WTC11 (cell line): Measurements from ENCODE around the gene TEX51. TPM values are rescaled to one million over a fixed set of nuclear protein-coding genes. Genes with fewer than 3 reads are reported as not detected.

Experiments used
- ATAC-seq: fragments of 200-7000 bp; cut with Tn5 transposase; 2 replicates; pipeline ENCODE4 v1.10.0; 2021; ENCODE audit warnings: mild to moderate bottlenecking, moderate library complexity
- CTCF ChIA-PET: fragments of 300-600 bp; sonication (Branson Sonifier 250); formaldehyde crosslinking; loops from one replicate; lab custom pipeline; 2021; ENCODE audit warnings: antibody characterized with exemption; lab: Charles Lee
- POLR2A ChIA-PET: fragments of 350-600 bp; sonication (Branson Sonifier 250); formaldehyde crosslinking; loops from one replicate; lab custom pipeline; 2021; ENCODE audit warnings: antibody characterized with exemption; lab: Charles Lee
- DNase-seq: peaks from one replicate; pipeline ENCODE4 v3.0.0; 2021; ENCODE audit warnings: low spot score
- H3K27ac Mint-ChIP-seq: 2 replicates; pipeline ENCODE4 v1.8.0; 2021; ENCODE audit warnings: mixed read lengths
- H3K27me3 Mint-ChIP-seq: 2 replicates; pipeline ENCODE4 v1.8.0; 2021; ENCODE audit warnings: low read depth, mild to moderate bottlenecking, moderate library complexity, mixed read lengths
- H3K36me3 Mint-ChIP-seq: 2 replicates; pipeline ENCODE4 v1.8.0; 2021; ENCODE audit warnings: mixed read lengths
- H3K4me1 Mint-ChIP-seq: 2 replicates; pipeline ENCODE4 v1.8.0; 2022; ENCODE audit warnings: mixed read lengths
- H3K4me3 Mint-ChIP-seq: 2 replicates; pipeline ENCODE4 v1.8.0; 2021; ENCODE audit warnings: mild to moderate bottlenecking, moderate library complexity, mixed read lengths
- H3K9me3 Mint-ChIP-seq: 2 replicates; pipeline ENCODE4 v1.8.0; 2021; ENCODE audit warnings: mixed read lengths
- ARID4B ChIP-seq: sonication (generic); formaldehyde crosslinking; IDR thresholded peaks from 2 replicates; pipeline ENCODE4 v1.8.0; 2023; ENCODE audit warnings: missing genetic modification reagents, mild to moderate bottlenecking, borderline replicate concordance
- ESRRA ChIP-seq: sonication (generic); formaldehyde crosslinking; IDR thresholded peaks from 2 replicates; pipeline ENCODE4 v1.8.1; 2022; ENCODE audit warnings: mild to moderate bottlenecking, missing genetic modification reagents, borderline replicate concordance
- GTF2I ChIP-seq: fragments of 250-450 bp; sonication (Bioruptor Pico); conservative IDR thresholded peaks from 2 replicates; pipeline ENCODE4 v1.4.0; 2021; ENCODE audit warnings: mild to moderate bottlenecking
- IRF2 ChIP-seq: sonication (generic); formaldehyde crosslinking; IDR thresholded peaks from 2 replicates; pipeline ENCODE4 v1.8.0; 2022; ENCODE audit warnings: low read depth, missing genetic modification reagents, borderline replicate concordance
- NFYB ChIP-seq: sonication (generic); formaldehyde crosslinking; conservative IDR thresholded peaks from 2 replicates; pipeline ENCODE4 v1.8.0; 2022; ENCODE audit warnings: low read depth, missing genetic modification reagents
- PRRX2 ChIP-seq: fragments of 250-450 bp; sonication (Bioruptor Pico); IDR thresholded peaks from 2 replicates; pipeline ENCODE4 v1.8.0; 2021; ENCODE audit warnings: mild to moderate bottlenecking
- RELA ChIP-seq: sonication (generic); formaldehyde crosslinking; IDR thresholded peaks from 2 replicates; pipeline ENCODE4 v1.8.1; 2022; ENCODE audit warnings: missing genetic modification reagents, mild to moderate bottlenecking, borderline replicate concordance
- SP1 ChIP-seq: sonication (generic); formaldehyde crosslinking; conservative IDR thresholded peaks from 2 replicates; pipeline ENCODE4 v1.8.1; 2022; ENCODE audit warnings: missing genetic modification reagents
- TEAD1 ChIP-seq: sonication (generic); formaldehyde crosslinking; IDR thresholded peaks from 2 replicates; pipeline ENCODE4 v1.8.0; 2022; ENCODE audit warnings: mild to moderate bottlenecking, missing genetic modification reagents
- ZMAT4 ChIP-seq: fragments of 250-450 bp; sonication (Bioruptor Pico); IDR thresholded peaks from 2 replicates; pipeline ENCODE4 v1.9.0; 2021; ENCODE audit warnings: mild to moderate bottlenecking
- ZNF138 ChIP-seq: sonication (generic); formaldehyde crosslinking; conservative IDR thresholded peaks from 2 replicates; pipeline ENCODE4 v1.8.1; 2022; ENCODE audit warnings: mild to moderate bottlenecking, moderate library complexity, missing genetic modification reagents
- ZNF317 ChIP-seq: sonication (generic); formaldehyde crosslinking; IDR thresholded peaks from 2 replicates; pipeline ENCODE4 v1.8.1; 2023; ENCODE audit warnings: low read depth, mild to moderate bottlenecking, moderate library complexity, missing genetic modification reagents, borderline replicate concordance
- ZNF416 ChIP-seq: fragments of 250-450 bp; sonication (Bioruptor Pico); IDR thresholded peaks from 2 replicates; pipeline ENCODE4 v1.9.0; 2021; ENCODE audit warnings: mild to moderate bottlenecking, inconsistent platforms
- ZNF423 ChIP-seq: fragments of 250-450 bp; sonication (Bioruptor Pico); IDR thresholded peaks from 2 replicates; pipeline ENCODE4 v2.1.2; 2022; ENCODE audit warnings: mild to moderate bottlenecking, moderate library complexity
- ZNF671 ChIP-seq: fragments of 250-450 bp; sonication (Bioruptor Pico); IDR thresholded peaks from 2 replicates; pipeline ENCODE4 v1.8.0; 2021; ENCODE audit warnings: mild to moderate bottlenecking
- total RNA-seq: library from RNA; stranded (reverse); gene quantifications from 3 replicates; pipeline ENCODE4 v1.2.3, GENCODE V29; 2021
- TF ChIP-seq, protein P1 (sequence below): sonication (generic); formaldehyde crosslinking; IDR thresholded peaks from 2 replicates; pipeline ENCODE4 v1.8.1; 2023; ENCODE audit warnings: mild to moderate bottlenecking, missing genetic modification reagents
- TF ChIP-seq, protein P2 (sequence below): sonication (generic); formaldehyde crosslinking; IDR thresholded peaks from 2 replicates; pipeline ENCODE4 v1.8.1; 2023; ENCODE audit warnings: mild to moderate bottlenecking, missing genetic modification reagents, moderate library complexity
- TF ChIP-seq, protein P3 (sequence below): sonication (generic); formaldehyde crosslinking; IDR thresholded peaks from 2 replicates; pipeline ENCODE4 v1.8.1; 2023; ENCODE audit warnings: mild to moderate bottlenecking, missing genetic modification reagents, moderate library complexity
- TF ChIP-seq, protein P4 (sequence below): fragments of 250-450 bp; sonication (Bioruptor Pico); IDR thresholded peaks from 2 replicates; pipeline ENCODE4 v1.9.0; 2021; ENCODE audit warnings: moderate library complexity, mild to moderate bottlenecking, inconsistent platforms, borderline replicate concordance
- TF ChIP-seq, protein P5 (sequence below): fragments of 250-450 bp; sonication (Bioruptor Pico); IDR thresholded peaks from 2 replicates; pipeline ENCODE4 v1.9.0; 2021; ENCODE audit warnings: mild to moderate bottlenecking

The TEX51 gene
- total RNA-seq, 1 experiment from 2014 or later = not detected

GRCh38 chr2:126908721-126909177 is 10.1 kb downstream of the TEX51 start (continued):
- TF ChIP-seq, protein P1, sequence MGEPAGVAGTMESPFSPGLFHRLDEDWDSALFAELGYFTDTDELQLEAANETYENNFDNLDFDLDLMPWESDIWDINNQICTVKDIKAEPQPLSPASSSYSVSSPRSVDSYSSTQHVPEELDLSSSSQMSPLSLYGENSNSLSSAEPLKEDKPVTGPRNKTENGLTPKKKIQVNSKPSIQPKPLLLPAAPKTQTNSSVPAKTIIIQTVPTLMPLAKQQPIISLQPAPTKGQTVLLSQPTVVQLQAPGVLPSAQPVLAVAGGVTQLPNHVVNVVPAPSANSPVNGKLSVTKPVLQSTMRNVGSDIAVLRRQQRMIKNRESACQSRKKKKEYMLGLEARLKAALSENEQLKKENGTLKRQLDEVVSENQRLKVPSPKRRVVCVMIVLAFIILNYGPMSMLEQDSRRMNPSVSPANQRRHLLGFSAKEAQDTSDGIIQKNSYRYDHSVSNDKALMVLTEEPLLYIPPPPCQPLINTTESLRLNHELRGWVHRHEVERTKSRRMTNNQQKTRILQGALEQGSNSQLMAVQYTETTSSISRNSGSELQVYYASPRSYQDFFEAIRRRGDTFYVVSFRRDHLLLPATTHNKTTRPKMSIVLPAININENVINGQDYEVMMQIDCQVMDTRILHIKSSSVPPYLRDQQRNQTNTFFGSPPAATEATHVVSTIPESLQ (CRISPR knock-in tag) = no peak
- TF ChIP-seq ZNF671 (CRISPR knock-in tag) (no peak), ZNF416 (CRISPR knock-in tag) (no peak), ESRRA (no peak), ZNF138 (CRISPR knock-in tag) (no peak), NFYB (CRISPR knock-in tag) (no peak)

GRCh38 chr2:126909366-126909765 is 10.7 kb downstream of the TEX51 start:
- CTCF ChIA-PET = no interaction called here
- TF ChIP-seq ZNF423 (CRISPR knock-in tag) (no peak), TEAD1 (CRISPR knock-in tag) (no peak)
- TF ChIP-seq, protein P2, sequence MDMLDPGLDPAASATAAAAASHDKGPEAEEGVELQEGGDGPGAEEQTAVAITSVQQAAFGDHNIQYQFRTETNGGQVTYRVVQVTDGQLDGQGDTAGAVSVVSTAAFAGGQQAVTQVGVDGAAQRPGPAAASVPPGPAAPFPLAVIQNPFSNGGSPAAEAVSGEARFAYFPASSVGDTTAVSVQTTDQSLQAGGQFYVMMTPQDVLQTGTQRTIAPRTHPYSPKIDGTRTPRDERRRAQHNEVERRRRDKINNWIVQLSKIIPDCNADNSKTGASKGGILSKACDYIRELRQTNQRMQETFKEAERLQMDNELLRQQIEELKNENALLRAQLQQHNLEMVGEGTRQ (CRISPR knock-in tag) = no peak
- no peak overlapping the region for H3K4me3 Mint-ChIP-seq

DNA sequence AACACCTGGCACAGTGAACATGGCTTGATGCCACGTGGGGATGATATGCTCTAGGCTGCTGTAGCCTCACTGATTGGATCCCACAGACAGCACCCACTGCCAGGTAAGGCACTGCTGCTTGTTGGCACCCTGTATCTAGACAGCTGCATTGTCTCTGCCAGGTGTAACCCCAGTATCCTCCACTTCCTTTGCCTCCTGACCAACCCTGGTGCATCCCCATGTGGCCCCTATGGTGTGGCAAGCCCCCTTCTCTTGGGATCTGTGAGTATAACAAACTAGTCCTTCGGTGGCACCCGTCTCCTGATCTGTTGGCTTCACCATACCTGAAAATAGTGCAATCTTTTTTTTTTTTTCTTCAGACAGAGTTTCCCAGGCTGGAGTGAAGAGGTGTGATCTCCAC is 11.1 kb downstream of the TEX51 start:
- Mint-ChIP-seq H3K9me3 (peaks cover 7% of the 10 kb centered on the region; the same call in 1 of the 2 replicates), H3K36me3 (no peaks in the 10 kb centered on the region), H3K4me3 (no peak overlapping the region), H3K27me3 (peaks cover 10% of the 10 kb centered on the region), H3K27ac (no peak overlapping the region), H3K4me1 (peaks cover 3% of the 10 kb centered on the region; the same call in 1 of the 2 replicates)
- CTCF ChIA-PET = interaction anchor here (2.1 kb wide), 1 partner anchor 62 kb away, joined by 8 read pairs; no protein-coding TSS in a partner anchor
- POLR2A ChIA-PET = no interaction called here
- ATAC-seq = no peak
- no peak for TF ChIP-seq ZMAT4 (CRISPR knock-in tag)
- TF ChIP-seq IRF2 (CRISPR knock-in tag) = no peak
- TF ChIP-seq GTF2I (CRISPR knock-in tag) = no peak
- no peak for TF ChIP-seq RELA (CRISPR knock-in tag)
- no peak for TF ChIP-seq ZNF317 (CRISPR knock-in tag)
- TF ChIP-seq, protein P3, sequence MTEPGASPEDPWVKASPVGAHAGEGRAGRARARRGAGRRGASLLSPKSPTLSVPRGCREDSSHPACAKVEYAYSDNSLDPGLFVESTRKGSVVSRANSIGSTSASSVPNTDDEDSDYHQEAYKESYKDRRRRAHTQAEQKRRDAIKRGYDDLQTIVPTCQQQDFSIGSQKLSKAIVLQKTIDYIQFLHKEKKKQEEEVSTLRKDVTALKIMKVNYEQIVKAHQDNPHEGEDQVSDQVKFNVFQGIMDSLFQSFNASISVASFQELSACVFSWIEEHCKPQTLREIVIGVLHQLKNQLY (CRISPR knock-in tag) = no peak
- TF ChIP-seq ARID4B (CRISPR knock-in tag) = no peak
- TF ChIP-seq, protein P4, sequence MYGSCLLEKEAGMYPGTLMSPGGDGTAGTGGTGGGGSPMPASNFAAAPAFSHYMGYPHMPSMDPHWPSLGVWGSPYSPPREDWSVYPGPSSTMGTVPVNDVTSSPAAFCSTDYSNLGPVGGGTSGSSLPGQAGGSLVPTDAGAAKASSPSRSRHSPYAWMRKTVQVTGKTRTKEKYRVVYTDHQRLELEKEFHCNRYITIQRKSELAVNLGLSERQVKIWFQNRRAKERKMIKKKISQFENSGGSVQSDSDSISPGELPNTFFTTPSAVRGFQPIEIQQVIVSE (CRISPR knock-in tag) = no peak
- TF ChIP-seq, protein P5, sequence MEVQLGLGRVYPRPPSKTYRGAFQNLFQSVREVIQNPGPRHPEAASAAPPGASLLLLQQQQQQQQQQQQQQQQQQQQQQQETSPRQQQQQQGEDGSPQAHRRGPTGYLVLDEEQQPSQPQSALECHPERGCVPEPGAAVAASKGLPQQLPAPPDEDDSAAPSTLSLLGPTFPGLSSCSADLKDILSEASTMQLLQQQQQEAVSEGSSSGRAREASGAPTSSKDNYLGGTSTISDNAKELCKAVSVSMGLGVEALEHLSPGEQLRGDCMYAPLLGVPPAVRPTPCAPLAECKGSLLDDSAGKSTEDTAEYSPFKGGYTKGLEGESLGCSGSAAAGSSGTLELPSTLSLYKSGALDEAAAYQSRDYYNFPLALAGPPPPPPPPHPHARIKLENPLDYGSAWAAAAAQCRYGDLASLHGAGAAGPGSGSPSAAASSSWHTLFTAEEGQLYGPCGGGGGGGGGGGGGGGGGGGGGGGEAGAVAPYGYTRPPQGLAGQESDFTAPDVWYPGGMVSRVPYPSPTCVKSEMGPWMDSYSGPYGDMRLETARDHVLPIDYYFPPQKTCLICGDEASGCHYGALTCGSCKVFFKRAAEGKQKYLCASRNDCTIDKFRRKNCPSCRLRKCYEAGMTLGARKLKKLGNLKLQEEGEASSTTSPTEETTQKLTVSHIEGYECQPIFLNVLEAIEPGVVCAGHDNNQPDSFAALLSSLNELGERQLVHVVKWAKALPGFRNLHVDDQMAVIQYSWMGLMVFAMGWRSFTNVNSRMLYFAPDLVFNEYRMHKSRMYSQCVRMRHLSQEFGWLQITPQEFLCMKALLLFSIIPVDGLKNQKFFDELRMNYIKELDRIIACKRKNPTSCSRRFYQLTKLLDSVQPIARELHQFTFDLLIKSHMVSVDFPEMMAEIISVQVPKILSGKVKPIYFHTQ (CRISPR knock-in tag) = no peak
- no peak for TF ChIP-seq PRRX2
- no peak for TF ChIP-seq SP1
- no peak for DNase-seq

More at GRCh38 chr2:126909366-126909765, 10.7 kb downstream of the TEX51 start:
- H3K27me3 Mint-ChIP-seq = peaks cover 6% of the 10 kb centered on the region
- no peak for DNase-seq
- H3K4me1 Mint-ChIP-seq = peaks cover 3% of the 10 kb centered on the region; the same call in 1 of the 2 replicates
- peaks cover 11% of the 10 kb centered on the region for H3K9me3 Mint-ChIP-seq
- H3K27ac Mint-ChIP-seq = no peak overlapping the region
- ATAC-seq = no peak
- peaks cover 4% of the 10 kb centered on the region; the same call in 1 of the 2 replicates for H3K36me3 Mint-ChIP-seq
- POLR2A ChIA-PET = no interaction called here
